Mucosa of descending colon (tissue), 3 donors: ENCODE measurements around the gene POU6F1. TPM values are rescaled to one million over a fixed set of nuclear protein-coding genes. Genes with fewer than 3 reads are reported as not detected.

Source experiments
- ATAC-seq: fragments of 200-7000 bp; cut with Tn5 transposase; one replicate; pipeline ENCODE4 v1.9.1; 2020; ENCODE audit warnings: mild to moderate bottlenecking, moderate library complexity
- DNase-seq, 3 donors: peaks; one replicate each; pipeline ENCODE4 v3.0.0-alpha.2; 2020
- H3K36me3 ChIP-seq: fragments of 200-600 bp; one replicate; pipeline ENCODE4 v1.8.0; 2021; ENCODE audit warnings: low read depth, mild to moderate bottlenecking
- H3K4me1 ChIP-seq: fragments of 200-600 bp; one replicate; pipeline ENCODE4 v1.8.0; 2021; ENCODE audit warnings: low read depth, mild to moderate bottlenecking
- H3K4me3 ChIP-seq: fragments of 200-600 bp; one replicate; pipeline ENCODE4 v1.8.0; 2021; ENCODE audit warnings: mild to moderate bottlenecking
- H3K9me3 ChIP-seq: fragments of 200-600 bp; one replicate; pipeline ENCODE4 v1.8.0; 2021; ENCODE audit warnings: mild to moderate bottlenecking
- CTCF ChIP-seq: fragments of 200-600 bp; IDR thresholded peaks from one replicate; pipeline ENCODE4 v1.8.0; 2022; ENCODE audit warnings: antibody characterized with exemption, mild to moderate bottlenecking
- intact Hi-C, 2 donors: fragments of 100-400 bp; cut with DNase I in 1 of 2; cut with micrococcal nuclease in 1 of 2; formaldehyde crosslinking; loops; one replicate each; pipeline versions ENCODE4 v1.11.0 to v1.11.1; 2022; cut with DNase I, micrococcal nuclease
- total RNA-seq, 3 donors: library from RNA; stranded (reverse); fragmentation: NEBNext Ultra II Directional in 2 of 3; extraction: Animal tissue kit (Norgen Biotek cat#: 25700) in 2 of 3; gene quantifications; one replicate each; pipeline versions ENCODE4 v1.2.1 to v1.2.4, GENCODE V29; 2021 to 2023
- donor health status: DM: no; HTN: no; CAD: no; lungs with moderate emphysema.
- donor health status: DM: no; HTN: no; CAD: no.
- donor health status: DM: no; HTN: yes; CAD: no.

POU6F1 gene
- total RNA-seq, 3 donors from 2014 or later: 3.9 to 21.4 (median 5.1) TPM

- no peak for ATAC-seq
- no peaks in the 10 kb centered on the region for H3K4me1 ChIP-seq
Observed at GRCh38 chr12:51209259-51209658, 8.6 kb downstream of the POU6F1 start.

GRCh38 chr12:51208016-51208660, 9.7 kb downstream of the POU6F1 start:
- Histone ChIP-seq H3K9me3 (no peaks in the 10 kb centered on the region), H3K4me1 (no peaks in the 10 kb centered on the region), H3K36me3 (no peaks in the 10 kb centered on the region), H3K4me3 (no peak overlapping the region)
- TF ChIP-seq CTCF: no peak
- ATAC-seq (no peak), DNase-seq (no peak)
- intact Hi-C loops: no loop called here

More at GRCh38 chr12:51209259-51209658, 8.6 kb downstream of the POU6F1 start:
- no peak for DNase-seq
- TF ChIP-seq CTCF: no peak
- Histone ChIP-seq H3K36me3 (no peaks in the 10 kb centered on the region), H3K9me3 (no peaks in the 10 kb centered on the region), H3K4me3 (no peak overlapping the region)
- intact Hi-C loops: no loop called here

- Histone ChIP-seq H3K4me1 (no peaks in the 10 kb centered on the region), H3K9me3 (no peaks in the 10 kb centered on the region), H3K36me3 (no peaks in the 10 kb centered on the region), H3K4me3 (no peak overlapping the region)
- DNase-seq: no peak
- no peak for ATAC-seq
- no peak for TF ChIP-seq CTCF
- intact Hi-C loops: no loop called here
Observed at GRCh38 chr12:51205350-51205749, 12.5 kb downstream of the POU6F1 start.

GRCh38 chr12:51202718-51203117, 15.1 kb downstream of the POU6F1 start:
- ATAC-seq: no peak
- TF ChIP-seq CTCF: no peak
- no peaks in the 10 kb centered on the region for H3K9me3 ChIP-seq
- no peak for DNase-seq
- H3K4me3 ChIP-seq: no peak overlapping the region
- intact Hi-C loops: no loop called here
- no peaks in the 10 kb centered on the region for H3K36me3 ChIP-seq
- H3K4me1 ChIP-seq: no peaks in the 10 kb centered on the region

- Histone ChIP-seq H3K4me1 (no peaks in the 10 kb centered on the region), H3K9me3 (no peaks in the 10 kb centered on the region), H3K36me3 (no peaks in the 10 kb centered on the region), H3K4me3 (no peak overlapping the region)
- no peak for DNase-seq
- no peak for ATAC-seq
- intact Hi-C loops: no loop called here
- TF ChIP-seq CTCF: no peak
Observed at GRCh38 chr12:51200806-51201205, 17.1 kb downstream of the POU6F1 start.

GRCh38 chr12:51200156-51200555, 17.7 kb downstream of the POU6F1 start:
- Histone ChIP-seq H3K4me1 (no peaks in the 10 kb centered on the region), H3K9me3 (no peaks in the 10 kb centered on the region), H3K36me3 (no peaks in the 10 kb centered on the region), H3K4me3 (no peak overlapping the region)
- DNase-seq: no peak
- intact Hi-C loops: no loop called here
- no peak for ATAC-seq
- no peak for TF ChIP-seq CTCF
